ENCODE data around the gene DNHD1.

Gene DNHD1

DNA sequence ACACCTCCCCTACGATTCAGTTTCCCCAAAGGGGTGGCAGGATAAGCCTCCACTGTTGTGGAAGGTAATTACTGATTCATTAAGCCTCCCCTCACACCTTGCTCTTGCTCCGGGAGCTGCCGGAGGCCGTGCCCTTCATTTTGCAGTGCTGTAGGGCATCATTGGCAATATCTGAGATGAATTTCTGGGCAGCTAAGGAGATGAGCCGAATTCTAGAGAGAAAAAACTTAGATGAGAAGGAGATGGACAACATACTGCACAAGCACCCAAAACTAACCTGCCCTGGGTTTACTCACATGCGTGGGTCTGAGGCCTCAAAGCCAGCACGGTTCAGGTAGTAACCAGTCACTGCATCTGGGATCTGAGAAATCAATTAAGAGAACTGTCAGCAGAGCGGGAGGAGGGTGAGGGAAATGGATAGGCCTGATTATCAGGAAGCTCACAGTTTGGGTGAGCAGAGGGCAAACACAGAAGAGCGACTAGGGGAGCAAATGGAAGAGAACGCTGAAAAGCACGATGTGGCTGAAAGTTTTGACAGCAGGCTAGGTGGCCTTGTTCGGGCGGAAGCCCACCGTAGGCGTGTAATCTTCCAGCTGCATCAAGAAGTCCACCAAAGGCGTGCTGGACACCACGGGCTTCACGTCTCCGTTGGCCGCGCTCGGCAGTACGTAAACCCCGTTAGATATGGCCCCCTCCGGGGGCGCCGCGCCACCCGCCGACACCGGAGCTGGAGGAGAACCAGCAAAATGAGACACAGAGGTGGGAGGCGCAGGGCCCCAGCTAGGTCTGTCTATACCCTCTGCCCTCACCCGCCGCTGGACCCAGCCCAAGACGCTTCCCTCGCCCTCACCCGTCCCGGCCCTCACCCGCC, 114.2 kb downstream of the DNHD1 start:
- DNase-seq (ENCODE audit: low read depth, low spot score): no peak

DNA sequence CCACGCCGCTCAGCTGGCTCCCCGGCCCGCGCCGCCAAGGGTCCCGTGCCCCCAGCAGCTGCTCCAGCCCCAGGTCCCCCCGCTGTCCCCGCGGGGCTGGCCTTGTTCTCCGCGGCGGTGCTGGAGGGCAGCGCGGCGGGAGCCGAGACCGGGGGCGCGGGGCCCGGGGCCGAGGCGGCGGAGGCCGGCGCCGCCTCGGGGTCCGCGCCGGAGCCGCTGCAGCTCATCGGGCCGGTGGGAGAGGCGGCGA, 114.8 kb downstream of the DNHD1 start:
- no peak for DNase-seq (ENCODE audit: low read depth, low spot score)

- peak; percentile 78 for DNase-seq (ENCODE audit: low read depth, low spot score)
Observed at GRCh38 chr11:6612213-6613041, 115.3 kb downstream of the DNHD1 start, which contains the start of gene TAF10. TSS of gene TAF10 (minus strand) at chr11:6612216. CDS start at chr11:6612189, 27 bp downstream.

- DNase-seq (ENCODE audit: low read depth, low spot score): no peak
Observed at GRCh38 chr11:6613496-6613895, 116.4 kb downstream of the DNHD1 start.

DNA sequence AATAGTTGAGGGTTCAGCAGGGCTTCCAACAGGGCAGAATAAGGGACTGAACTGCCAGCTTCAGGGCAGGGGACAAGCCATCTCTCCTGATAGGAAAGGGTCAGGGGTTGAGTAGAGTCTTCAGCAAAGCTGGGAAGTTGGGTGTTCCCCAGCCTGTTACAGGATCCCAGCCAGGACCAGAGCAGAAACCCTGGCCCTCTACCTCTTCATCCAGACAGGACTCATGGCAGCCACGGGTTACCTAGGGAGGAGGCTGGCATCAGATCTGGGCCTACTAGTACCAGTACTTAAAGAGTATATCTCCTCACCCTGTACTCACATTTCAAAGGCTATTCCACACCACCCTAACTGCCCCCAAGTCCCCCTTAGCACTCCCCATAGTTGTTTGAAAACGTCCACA, 117.4 kb downstream of the DNHD1 start:
- no peak for DNase-seq (ENCODE audit: low read depth, low spot score)

DNA sequence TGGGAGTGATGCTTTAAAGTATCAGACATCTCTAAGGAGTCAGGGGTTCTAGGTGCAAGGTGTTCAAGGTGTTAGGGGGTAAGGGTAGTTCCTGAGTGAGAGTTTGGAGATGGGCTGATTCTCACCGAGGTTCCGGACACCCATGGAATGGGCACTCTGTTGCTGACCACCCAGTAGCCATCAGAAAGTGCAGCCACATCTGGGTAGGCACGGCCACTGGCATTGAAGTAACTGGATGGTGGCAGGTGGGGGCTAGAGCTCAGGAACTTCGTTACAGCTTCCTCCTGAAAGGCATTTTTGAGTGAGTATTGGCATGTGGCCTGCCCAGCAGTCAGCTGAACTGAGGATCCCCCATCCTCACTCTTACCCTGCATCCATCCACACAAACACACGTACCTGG, 118.0 kb downstream of the DNHD1 start:
- no peak for DNase-seq (ENCODE audit: low read depth, low spot score)

DNA sequence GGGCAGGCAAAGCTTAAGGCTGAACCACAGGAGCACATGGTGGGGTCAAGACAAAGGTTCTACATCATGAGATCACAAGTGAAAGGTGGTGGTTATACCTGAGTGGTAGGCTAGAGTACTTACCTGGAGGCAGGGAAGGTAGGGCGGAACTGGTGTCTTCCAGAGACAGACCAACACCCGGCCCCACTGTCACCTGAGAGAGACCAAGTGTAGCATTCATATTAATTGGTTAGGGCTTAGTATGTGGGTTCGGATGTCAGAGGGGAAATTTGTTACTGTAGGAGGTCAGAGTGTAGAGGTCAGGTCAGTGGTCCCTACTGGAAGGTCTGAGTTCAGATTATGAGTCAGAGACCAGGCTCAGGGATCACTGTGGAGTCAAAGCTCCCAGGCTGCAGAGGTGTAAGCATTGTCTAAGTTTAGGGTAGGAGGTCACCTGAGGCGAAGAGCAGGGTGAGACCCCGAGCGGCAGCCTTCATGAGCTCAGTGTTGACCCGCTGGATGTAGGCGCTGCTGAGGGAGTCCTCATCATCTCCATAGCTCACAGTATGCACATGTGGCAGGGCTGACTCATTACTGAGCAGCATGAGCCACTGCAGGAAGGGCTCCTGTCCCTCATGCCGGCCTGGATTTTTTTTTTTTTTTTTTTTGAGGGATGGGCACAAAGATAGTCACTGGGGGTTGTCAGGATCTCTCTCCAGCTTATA, 119.0 kb downstream of the DNHD1 start:
- DNase-seq (ENCODE audit: low read depth, low spot score): no peak

GRCh38 chr11:6616596-6617250, 119.6 kb downstream of the DNHD1 start:
- no peak for DNase-seq (ENCODE audit: low read depth, low spot score)

- DNase-seq (ENCODE audit: low read depth, low spot score): no peak
Observed at GRCh38 chr11:6617315-6617781, 120.3 kb downstream of the DNHD1 start.

GRCh38 chr11:6618117-6619003, 121.3 kb downstream of the DNHD1 start:
- peak; percentile 9 for DNase-seq (ENCODE audit: low read depth, low spot score)

DNA sequence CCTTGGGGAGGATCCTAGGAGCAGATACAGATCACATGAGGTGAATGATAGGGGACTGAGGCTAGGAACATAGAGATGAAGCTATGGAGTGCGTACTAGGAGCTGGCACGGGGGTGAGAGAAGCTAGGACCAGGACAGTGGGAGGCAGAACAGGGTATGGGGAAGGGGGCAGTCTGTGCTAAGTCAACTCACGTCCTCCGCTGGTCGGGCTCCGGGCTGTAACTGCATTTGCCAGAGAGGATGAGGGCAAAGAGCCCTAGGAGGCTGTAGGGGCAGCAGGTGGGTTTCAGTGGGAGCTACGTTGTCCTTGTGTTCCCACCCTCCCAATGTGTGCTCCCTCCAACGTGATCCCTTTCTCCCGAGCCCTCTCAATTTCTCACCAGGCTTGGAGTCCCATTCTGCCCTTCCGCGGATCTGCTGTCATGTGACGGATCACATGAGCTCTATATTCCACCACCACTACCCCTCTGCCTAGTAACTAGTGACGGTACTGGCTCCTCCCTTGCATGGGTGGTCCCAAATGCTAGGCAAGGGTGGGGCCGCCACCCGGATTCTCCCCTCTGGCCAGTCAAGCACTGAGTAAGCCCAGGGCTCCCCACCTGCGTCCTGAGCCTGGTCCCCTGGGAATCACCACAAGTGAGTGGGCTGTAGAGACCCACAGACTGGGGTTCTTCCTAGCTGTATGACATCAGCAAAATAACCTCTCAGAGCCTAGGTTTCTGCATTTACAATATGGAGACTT, 122.1 kb downstream of the DNHD1 start, which contains the start of gene TPP1:
Gene TPP1 (minus strand): TSS at position 419 of the 742 bp plus-strand sequence. CDS start 22 bp downstream, at position 397.
- peak; percentile 82 for DNase-seq (ENCODE audit: low read depth, low spot score)

GRCh38 chr11:6620636-6621035, 123.6 kb downstream of the DNHD1 start:
- no peak for DNase-seq (ENCODE audit: low read depth, low spot score)
